ENCODE measurements around the gene TMEM209. TPM values are rescaled to one million over a fixed set of nuclear protein-coding genes. Genes with fewer than 3 reads are reported as not detected.
"Not testable (repeated sequence)": the region's sequence is repeated elsewhere in the genome, so short reads cannot be mapped to it uniquely, and the experiment has no call there.

Gene TMEM209
- total and polyA plus RNA-seq, 9 donors, result 8.5 to 12.7 (median 9.3) TPM

- Histone ChIP-seq H3K4me1 (ENCODE audit: control insufficient read depth, insufficient read depth, low read length) (peaks cover 9% of the 10 kb centered on the region), H3K36me3 (ENCODE audit: control insufficient read depth, insufficient read depth, low read length) (peaks cover 24% of the 10 kb centered on the region), H3K4me3 (ENCODE audit: low read length) (no peak overlapping the region), H3K9me3 (replicated peaks; ENCODE audit: control insufficient read depth, low read depth, low read length) (no peaks in the 10 kb centered on the region), H3K27me3 (ENCODE audit: control insufficient read depth, insufficient read depth, low read length) (no peaks in the 10 kb centered on the region), H3K27ac (ENCODE audit: low read length) (no peak overlapping the region)
- WGBS (ENCODE audit: insufficient coverage), result 71% methylated on average over 2 of the region's 7 CpGs
- no peak for DNase-seq
Measured at GRCh38 chr7:130201796-130202195, 3.4 kb downstream of the TMEM209 start.

- Histone ChIP-seq H3K36me3 (ENCODE audit: control insufficient read depth, insufficient read depth, low read length) (peaks cover 25% of the 10 kb centered on the region), H3K4me1 (ENCODE audit: control insufficient read depth, insufficient read depth, low read length) (no peaks in the 10 kb centered on the region), H3K27me3 (ENCODE audit: control insufficient read depth, insufficient read depth, low read length) (no peaks in the 10 kb centered on the region), H3K27ac (ENCODE audit: low read length) (no peak overlapping the region), H3K4me3 (ENCODE audit: low read length) (no peak overlapping the region), H3K9me3 (replicated peaks; ENCODE audit: control insufficient read depth, low read depth, low read length) (no peaks in the 10 kb centered on the region)
- no peak for DNase-seq
- no CpG with 5 or more reads among the region's 2 CpGs for WGBS (ENCODE audit: insufficient coverage)
Measured at GRCh38 chr7:130197094-130197493, 8.1 kb downstream of the TMEM209 start.

- Histone ChIP-seq H3K27ac (ENCODE audit: low read length) (no peak overlapping the region), H3K27me3 (ENCODE audit: control insufficient read depth, insufficient read depth, low read length) (no peaks in the 10 kb centered on the region), H3K4me3 (ENCODE audit: low read length) (no peak overlapping the region), H3K36me3 (ENCODE audit: control insufficient read depth, insufficient read depth, low read length) (peaks cover 24% of the 10 kb centered on the region), H3K4me1 (ENCODE audit: control insufficient read depth, insufficient read depth, low read length) (no peaks in the 10 kb centered on the region), H3K9me3 (replicated peaks; ENCODE audit: control insufficient read depth, low read depth, low read length) (no peaks in the 10 kb centered on the region)
- no CpG with 5 or more reads among the region's 2 CpGs for WGBS (ENCODE audit: insufficient coverage)
- no peak for DNase-seq
Measured at GRCh38 chr7:130196476-130196875, 8.7 kb downstream of the TMEM209 start.

- DNase-seq, result no peak
- WGBS (ENCODE audit: insufficient coverage), result no CpG with 5 or more reads among the region's 2 CpGs
- Histone ChIP-seq H3K27me3 (ENCODE audit: control insufficient read depth, insufficient read depth, low read length) (no peaks in the 10 kb centered on the region), H3K9me3 (replicated peaks; ENCODE audit: control insufficient read depth, low read depth, low read length) (no peaks in the 10 kb centered on the region), H3K4me1 (ENCODE audit: control insufficient read depth, insufficient read depth, low read length) (no peaks in the 10 kb centered on the region), H3K36me3 (ENCODE audit: control insufficient read depth, insufficient read depth, low read length) (peaks cover 22% of the 10 kb centered on the region), H3K4me3 (ENCODE audit: low read length) (no peak overlapping the region), H3K27ac (ENCODE audit: low read length) (no peak overlapping the region)
Measured at GRCh38 chr7:130195396-130195795, 9.8 kb downstream of the TMEM209 start.

GRCh38 chr7:130191791-130192190 lies 13.4 kb downstream of the TMEM209 start:
- 91% methylated on average over 5 of the region's 7 CpGs for WGBS (ENCODE audit: insufficient coverage)
- Histone ChIP-seq H3K4me1 (ENCODE audit: control insufficient read depth, insufficient read depth, low read length) (no peaks in the 10 kb centered on the region), H3K4me3 (ENCODE audit: low read length) (no peak overlapping the region), H3K36me3 (ENCODE audit: control insufficient read depth, insufficient read depth, low read length) (peaks cover 19% of the 10 kb centered on the region), H3K9me3 (replicated peaks; ENCODE audit: control insufficient read depth, low read depth, low read length) (no peaks in the 10 kb centered on the region), H3K27ac (ENCODE audit: low read length) (no peak overlapping the region), H3K27me3 (ENCODE audit: control insufficient read depth, insufficient read depth, low read length) (no peaks in the 10 kb centered on the region)
- DNase-seq, result no peak

GRCh38 chr7:130189343-130189742 lies 15.9 kb downstream of the TMEM209 start:
- H3K27me3 ChIP-seq (ENCODE audit: control insufficient read depth, insufficient read depth, low read length), result no peaks in the 10 kb centered on the region
- H3K4me1 ChIP-seq (ENCODE audit: control insufficient read depth, insufficient read depth, low read length), result no peaks in the 10 kb centered on the region
- H3K36me3 ChIP-seq (ENCODE audit: control insufficient read depth, insufficient read depth, low read length), result peaks cover 16% of the 10 kb centered on the region
- no peak overlapping the region for H3K27ac ChIP-seq (ENCODE audit: low read length)
- no CpG with 5 or more reads among the region's 5 CpGs for WGBS (ENCODE audit: insufficient coverage)
- DNase-seq, result no peak
- no peaks in the 10 kb centered on the region for H3K9me3 ChIP-seq (replicated peaks; ENCODE audit: control insufficient read depth, low read depth, low read length)
- no peak overlapping the region for H3K4me3 ChIP-seq (ENCODE audit: low read length)

GRCh38 chr7:130187360-130187759 lies 17.8 kb downstream of the TMEM209 start:
- Histone ChIP-seq H3K9me3 (replicated peaks; ENCODE audit: control insufficient read depth, low read depth, low read length) (no peaks in the 10 kb centered on the region), H3K27me3 (ENCODE audit: control insufficient read depth, insufficient read depth, low read length) (no peaks in the 10 kb centered on the region), H3K4me3 (ENCODE audit: low read length) (no peak overlapping the region), H3K4me1 (ENCODE audit: control insufficient read depth, insufficient read depth, low read length) (no peaks in the 10 kb centered on the region), H3K36me3 (ENCODE audit: control insufficient read depth, insufficient read depth, low read length) (peaks cover 8% of the 10 kb centered on the region), H3K27ac (ENCODE audit: low read length) (no peak overlapping the region)
- DNase-seq, result no peak
- WGBS (ENCODE audit: insufficient coverage), result no CpG with 5 or more reads among the region's 2 CpGs

GRCh38 chr7:130184349-130184748 lies 20.9 kb downstream of the TMEM209 start:
- H3K4me1 ChIP-seq (ENCODE audit: control insufficient read depth, insufficient read depth, low read length); H3K27ac ChIP-seq (ENCODE audit: low read length); DNase-seq; H3K9me3 ChIP-seq (replicated peaks; ENCODE audit: control insufficient read depth, low read depth, low read length); H3K4me3 ChIP-seq (ENCODE audit: low read length); H3K27me3 ChIP-seq (ENCODE audit: control insufficient read depth, insufficient read depth, low read length): not testable (repeated sequence)
- peaks cover 10% of the 10 kb centered on the region for H3K36me3 ChIP-seq (ENCODE audit: control insufficient read depth, insufficient read depth, low read length)
- WGBS (ENCODE audit: insufficient coverage), result 67% methylated on average over 1 of the region's 5 CpGs

- DNase-seq, result peak; percentile 28
- Histone ChIP-seq H3K4me3 (ENCODE audit: low read length) (no peak overlapping the region), H3K27ac (ENCODE audit: low read length) (no peak overlapping the region), H3K9me3 (replicated peaks; ENCODE audit: control insufficient read depth, low read depth, low read length) (no peaks in the 10 kb centered on the region), H3K4me1 (ENCODE audit: control insufficient read depth, insufficient read depth, low read length) (no peaks in the 10 kb centered on the region), H3K27me3 (ENCODE audit: control insufficient read depth, insufficient read depth, low read length) (no peaks in the 10 kb centered on the region), H3K36me3 (ENCODE audit: control insufficient read depth, insufficient read depth, low read length) (peaks cover 16% of the 10 kb centered on the region)
- WGBS (ENCODE audit: insufficient coverage), result no CpG with 5 or more reads among the region's 2 CpGs
Measured at GRCh38 chr7:130182990-130183389, 22.2 kb downstream of the TMEM209 start.

- no CpG with 5 or more reads among the region's 2 CpGs for WGBS (ENCODE audit: insufficient coverage)
- no peak overlapping the region for H3K27ac ChIP-seq (ENCODE audit: low read length)
- no peak overlapping the region for H3K4me3 ChIP-seq (ENCODE audit: low read length)
- H3K27me3 ChIP-seq (ENCODE audit: control insufficient read depth, insufficient read depth, low read length), result no peaks in the 10 kb centered on the region
- H3K9me3 ChIP-seq (replicated peaks; ENCODE audit: control insufficient read depth, low read depth, low read length), result no peaks in the 10 kb centered on the region
- DNase-seq, result no peak
- H3K36me3 ChIP-seq (ENCODE audit: control insufficient read depth, insufficient read depth, low read length), result peaks cover 18% of the 10 kb centered on the region
- no peaks in the 10 kb centered on the region for H3K4me1 ChIP-seq (ENCODE audit: control insufficient read depth, insufficient read depth, low read length)
Measured at GRCh38 chr7:130181263-130181605, 24.0 kb downstream of the TMEM209 start.

GRCh38 chr7:130180571-130181262 lies 24.5 kb downstream of the TMEM209 start:
- no CpG with 5 or more reads among the region's 9 CpGs for WGBS (ENCODE audit: insufficient coverage)
- Histone ChIP-seq H3K27me3 (ENCODE audit: control insufficient read depth, insufficient read depth, low read length) (no peaks in the 10 kb centered on the region), H3K9me3 (replicated peaks; ENCODE audit: control insufficient read depth, low read depth, low read length) (no peaks in the 10 kb centered on the region), H3K27ac (ENCODE audit: low read length) (no peak overlapping the region), H3K36me3 (ENCODE audit: control insufficient read depth, insufficient read depth, low read length) (peaks cover 18% of the 10 kb centered on the region), H3K4me3 (ENCODE audit: low read length) (no peak overlapping the region), H3K4me1 (ENCODE audit: control insufficient read depth, insufficient read depth, low read length) (no peaks in the 10 kb centered on the region)
- DNase-seq, result no peak
